Gastroesophageal sphincter (tissue), 4 donors: ENCODE data around the gene C1orf115. TPM values are rescaled to one million over a fixed set of nuclear protein-coding genes. Genes with fewer than 3 reads are reported as not detected.

Experiments
- ATAC-seq: fragments of 150-250 bp; one replicate; pipeline ENCODE4 v1.9.1; 2016; ENCODE audit warnings: mild to moderate bottlenecking, moderate library complexity
- H3K27ac ChIP-seq, 4 donors: fragments of 200-600 bp; sonication (generic) in 3 of 4; 1 replicate in 3 of 4; 2 replicates in 1 of 4; pipeline ENCODE4 v1.5.1; 2016 to 2019
- H3K27me3 ChIP-seq: fragments of 200-600 bp; sonication (generic); one replicate; pipeline ENCODE4 v1.5.1; 2019
- H3K36me3 ChIP-seq, 2 donors: fragments of 200-600 bp; sonication (generic); one replicate each; pipeline ENCODE4 v1.5.1; 2019; ENCODE audit warnings: control low read depth in 1 of 2
- H3K4me1 ChIP-seq, 3 donors: fragments of 200-600 bp; sonication (generic); 1 replicate in 2 of 3; 2 replicates in 1 of 3; pipeline ENCODE4 v1.5.1; 2016 to 2019; ENCODE audit warnings: control low read depth in 2 of 3
- H3K4me3 ChIP-seq, 2 donors: fragments of 200-600 bp; sonication (generic); one replicate each; pipeline ENCODE4 v1.5.1; 2019; ENCODE audit warnings: mild to moderate bottlenecking in 1 of 2, moderate library complexity in 1 of 2
- H3K9me3 ChIP-seq, 3 donors: fragments of 200-600 bp; sonication (generic); one replicate each; pipeline ENCODE4 v1.5.1; 2017 to 2019; ENCODE audit warnings: control low read depth in 2 of 3
- CTCF ChIP-seq, 4 experiments: fragments of 200-600 bp in 2 of 4; fragments of 450-650 bp in 2 of 4; sonication (generic) in 1 of 4; IDR thresholded peaks; one replicate each; pipeline ENCODE4 v1.5.1; 2017 to 2019; ENCODE audit warnings: antibody characterized with exemption in 4 of 4, mild to moderate bottlenecking in 2 of 4, moderate library complexity in 2 of 4
- EP300 ChIP-seq: sonication (generic); formaldehyde crosslinking; IDR thresholded peaks from one replicate; pipeline ENCODE4 v1.6.1; 2017; ENCODE audit warnings: antibody characterized with exemption, mild to moderate bottlenecking
- POLR2A ChIP-seq, 2 donors: fragments of 450-650 bp; IDR thresholded peaks; one replicate each; pipeline ENCODE4 v1.6.1; 2017; ENCODE audit warnings: antibody characterized with exemption in 2 of 2, mild to moderate bottlenecking in 2 of 2, moderate library complexity in 1 of 2
- POLR2AphosphoS5 ChIP-seq: sonication (generic); formaldehyde crosslinking; IDR thresholded peaks from one replicate; pipeline ENCODE4 v1.6.1; 2017; ENCODE audit warnings: antibody characterized with exemption
- WGBS, 2 donors: methylation state at CpG; one replicate each; pipeline ENCODE4 v1.1.5; 2018; ENCODE audit warnings: low coverage in 1 of 2; 5-methylcytosine and 5-hydroxymethylcytosine counted together
- total RNA-seq, 4 donors: library from RNA; depleted of rRNA; stranded (reverse); fragments of >200 nt; gene quantifications; one replicate each; pipeline ENCODE4 v1.1.0, GENCODE V29; 2016

The C1orf115 gene
- total RNA-seq, 4 donors from 2014 or later: 6.8 to 28.0 (median 9.5) TPM

GRCh38 chr1:220741349-220741748, 51.2 kb downstream of the C1orf115 start:
- Histone ChIP-seq H3K27ac (no peak overlapping the region), H3K4me1 (peaks cover 0 to 1% (median 0%) of the 10 kb centered on the region in 3 donors), H3K36me3 (no peaks in the 10 kb centered on the region), H3K9me3 (no peaks in the 10 kb centered on the region), H3K4me3 (no peak overlapping the region), H3K27me3 (no peaks in the 10 kb centered on the region)
- ATAC-seq: no peak
- WGBS, 2 donors: 56 to 65% methylated on average over 2 of the region's 2 CpGs
- no peak for TF ChIP-seq CTCF (IDR thresholded peaks at IDR 0.05)
- TF ChIP-seq POLR2AphosphoS5: no peak
- no peak for TF ChIP-seq POLR2A (IDR thresholded peaks at IDR 0.05)
- TF ChIP-seq EP300: no peak

GRCh38 chr1:220741825-220742224, 51.7 kb downstream of the C1orf115 start:
- WGBS, 2 donors: no CpG with 5 or more reads among the region's 1 CpG
- H3K4me1 ChIP-seq: peaks cover 0 to 6% (median 0%) of the 10 kb centered on the region in 3 donors

GRCh38 chr1:220742520-220742919, 52.4 kb downstream of the C1orf115 start:
- Histone ChIP-seq H3K27me3 (no peaks in the 10 kb centered on the region), H3K9me3 (no peaks in the 10 kb centered on the region), H3K27ac (no peak overlapping the region), H3K36me3 (no peaks in the 10 kb centered on the region), H3K4me3 (no peak overlapping the region), H3K4me1 (peaks cover 3 to 13% (median 3%) of the 10 kb centered on the region in 3 donors)
- TF ChIP-seq POLR2A (IDR thresholded peaks at IDR 0.05) (no peak), POLR2AphosphoS5 (no peak), CTCF (IDR thresholded peaks at IDR 0.05) (no peak), EP300 (no peak)
- WGBS, 2 donors: 92% methylated on average over 3 of the region's 3 CpGs; no CpG with 5 or more reads in 1 of the 2 donors
- ATAC-seq: no peak

More at GRCh38 chr1:220741825-220742224, 51.7 kb downstream of the C1orf115 start:
- no peaks in the 10 kb centered on the region for H3K9me3 ChIP-seq
- H3K4me3 ChIP-seq: no peak overlapping the region
- no peak for TF ChIP-seq POLR2A (IDR thresholded peaks at IDR 0.05)
- H3K27me3 ChIP-seq: no peaks in the 10 kb centered on the region
- ATAC-seq: no peak
- H3K27ac ChIP-seq: no peak overlapping the region
- no peaks in the 10 kb centered on the region for H3K36me3 ChIP-seq

- ATAC-seq: no peak
- peak overlapping the region in 3 of 4 donors; percentile 5 to 98 (median 93) for H3K27ac ChIP-seq
Observed at GRCh38 chr1:220746851-220747250, 56.7 kb downstream of the C1orf115 start.

GRCh38 chr1:220747437-220748088, 57.4 kb downstream of the C1orf115 start:
- H3K27ac ChIP-seq: peak overlapping the region; percentile 53 to 98 (median 91)
- TF ChIP-seq CTCF (IDR thresholded peaks at IDR 0.05): no peak
- no peaks in the 10 kb centered on the region for H3K27me3 ChIP-seq
- WGBS, 2 donors: 9 to 16% methylated on average over 4 to 12 of the region's 18 CpGs
- H3K4me1 ChIP-seq: peaks cover 3 to 57% (median 15%) of the 10 kb centered on the region in 3 donors
- no peaks in the 10 kb centered on the region for H3K9me3 ChIP-seq
- no peaks in the 10 kb centered on the region for H3K36me3 ChIP-seq
- ATAC-seq: no peak
- H3K4me3 ChIP-seq: peak overlapping the region; percentile 79 to 96

More at GRCh38 chr1:220746851-220747250, 56.7 kb downstream of the C1orf115 start:
- no peak for TF ChIP-seq EP300
- no peak for TF ChIP-seq CTCF (IDR thresholded peaks at IDR 0.05)
- TF ChIP-seq POLR2AphosphoS5: no peak
- TF ChIP-seq POLR2A (IDR thresholded peaks at IDR 0.05): no peak
- H3K4me3 ChIP-seq: no peak overlapping the region
- H3K27me3 ChIP-seq: no peaks in the 10 kb centered on the region
- peaks cover 3 to 50% (median 15%) of the 10 kb centered on the region in 3 donors for H3K4me1 ChIP-seq
- no peaks in the 10 kb centered on the region for H3K9me3 ChIP-seq
- WGBS, 2 donors: 77 to 90% methylated on average over 2 to 3 of the region's 3 CpGs
- no peaks in the 10 kb centered on the region for H3K36me3 ChIP-seq
